ENCODE results near the gene YAP1.
"Not testable (repeated sequence)": the region's sequence is repeated elsewhere in the genome, so short reads cannot be mapped to it uniquely, and the experiment has no call there.

The YAP1 gene

GRCh38 chr11:102166175-102167064 is 56.2 kb downstream of the YAP1 start:
- no peak for DNase-seq

- DNase-seq, result no peak
These were observed 58.2 kb downstream of the YAP1 start for GRCh38 chr11:102168481-102168880.

GRCh38 chr11:102171101-102171500 is 60.9 kb downstream of the YAP1 start:
- no peak for DNase-seq

- no peak for DNase-seq
These were observed 62.0 kb downstream of the YAP1 start for GRCh38 chr11:102172127-102172848.

GRCh38 chr11:102177126-102177525 is 66.9 kb downstream of the YAP1 start:
- no peak for DNase-seq

- no peak for DNase-seq
These were observed 67.9 kb downstream of the YAP1 start for GRCh38 chr11:102177974-102178631.

GRCh38 chr11:102179371-102179770 is 69.1 kb downstream of the YAP1 start:
- DNase-seq, result no peak

GRCh38 chr11:102184269-102184987 is 74.2 kb downstream of the YAP1 start:
- DNase-seq, result no peak

- DNase-seq, result no peak
These were observed 76.4 kb downstream of the YAP1 start for GRCh38 chr11:102186551-102187191.

GRCh38 chr11:102187416-102188151 is 77.3 kb downstream of the YAP1 start:
- DNase-seq, result no peak

GRCh38 chr11:102188488-102188887 is 78.2 kb downstream of the YAP1 start:
- DNase-seq, result no peak

- DNase-seq, result no peak
These were observed 81.6 kb downstream of the YAP1 start for GRCh38 chr11:102191832-102192231.

GRCh38 chr11:102192349-102193066 is 82.3 kb downstream of the YAP1 start:
- DNase-seq, result no peak

GRCh38 chr11:102194257-102194656 is 84.0 kb downstream of the YAP1 start:
- no peak for DNase-seq

- no peak for DNase-seq
These were observed 84.7 kb downstream of the YAP1 start for GRCh38 chr11:102194990-102195389.

GRCh38 chr11:102196351-102196750 is 86.1 kb downstream of the YAP1 start:
- DNase-seq, result no peak

GRCh38 chr11:102196816-102197215 is 86.6 kb downstream of the YAP1 start:
- no peak for DNase-seq

- no peak for DNase-seq
These were observed 87.5 kb downstream of the YAP1 start for GRCh38 chr11:102197670-102198139.

GRCh38 chr11:102199673-102200072 is 89.4 kb downstream of the YAP1 start:
- DNase-seq, result no peak

- DNase-seq, result not testable (repeated sequence)
These were observed 90.1 kb downstream of the YAP1 start for GRCh38 chr11:102200325-102200724.

GRCh38 chr11:102201776-102202175 is 91.5 kb downstream of the YAP1 start:
- no peak for DNase-seq

Data from activated naive CD4-positive, alpha-beta T cell treated with anti-CD3 and anti-CD28 coated beads, Interleukin-2, amount 50 U/mL, for 16 hours (primary cell).